ENCODE results near the gene IL5RA.

Gene IL5RA

GRCh38 chr3:3125977-3126376 is 15.8 kb upstream of the IL5RA start:
- TF ChIP-seq, protein P1, sequence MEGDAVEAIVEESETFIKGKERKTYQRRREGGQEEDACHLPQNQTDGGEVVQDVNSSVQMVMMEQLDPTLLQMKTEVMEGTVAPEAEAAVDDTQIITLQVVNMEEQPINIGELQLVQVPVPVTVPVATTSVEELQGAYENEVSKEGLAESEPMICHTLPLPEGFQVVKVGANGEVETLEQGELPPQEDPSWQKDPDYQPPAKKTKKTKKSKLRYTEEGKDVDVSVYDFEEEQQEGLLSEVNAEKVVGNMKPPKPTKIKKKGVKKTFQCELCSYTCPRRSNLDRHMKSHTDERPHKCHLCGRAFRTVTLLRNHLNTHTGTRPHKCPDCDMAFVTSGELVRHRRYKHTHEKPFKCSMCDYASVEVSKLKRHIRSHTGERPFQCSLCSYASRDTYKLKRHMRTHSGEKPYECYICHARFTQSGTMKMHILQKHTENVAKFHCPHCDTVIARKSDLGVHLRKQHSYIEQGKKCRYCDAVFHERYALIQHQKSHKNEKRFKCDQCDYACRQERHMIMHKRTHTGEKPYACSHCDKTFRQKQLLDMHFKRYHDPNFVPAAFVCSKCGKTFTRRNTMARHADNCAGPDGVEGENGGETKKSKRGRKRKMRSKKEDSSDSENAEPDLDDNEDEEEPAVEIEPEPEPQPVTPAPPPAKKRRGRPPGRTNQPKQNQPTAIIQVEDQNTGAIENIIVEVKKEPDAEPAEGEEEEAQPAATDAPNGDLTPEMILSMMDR (IDR thresholded peaks at IDR 0.05; ENCODE audit: extremely low read depth, missing control alignments), result no peak
- DNase-seq (ENCODE audit: low spot score), result no peak

DNA sequence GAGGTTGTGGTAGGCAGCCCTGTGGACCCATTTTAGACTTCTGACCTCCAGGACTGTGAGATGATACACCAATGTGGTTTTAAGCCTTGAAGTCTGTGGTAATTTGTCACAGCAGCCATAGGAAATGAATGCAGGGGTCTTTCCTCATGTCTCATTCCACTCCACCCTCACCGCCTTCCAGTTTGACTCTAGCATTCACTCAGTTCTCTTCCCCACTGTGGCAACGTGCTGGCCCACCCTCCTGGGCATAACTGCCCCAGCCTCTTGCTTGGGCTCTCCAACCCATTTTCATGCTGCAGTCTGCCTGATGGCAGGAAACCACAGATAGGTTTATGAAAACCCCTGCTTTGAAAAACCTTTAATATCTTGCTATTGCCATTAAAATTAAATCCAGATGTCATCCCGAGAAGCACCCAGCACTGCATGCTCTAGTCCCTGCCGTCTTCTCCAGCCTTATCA is 9.2 kb upstream of the IL5RA start:
- TF ChIP-seq, protein P1 (IDR thresholded peaks at IDR 0.05; ENCODE audit: extremely low read depth, missing control alignments), result no peak
- DNase-seq (ENCODE audit: low spot score), result no peak

GRCh38 chr3:3117651-3118050 is 7.5 kb upstream of the IL5RA start:
- TF ChIP-seq, protein P1 (IDR thresholded peaks at IDR 0.05; ENCODE audit: extremely low read depth, missing control alignments), result no peak
- DNase-seq (ENCODE audit: low spot score), result no peak

DNA sequence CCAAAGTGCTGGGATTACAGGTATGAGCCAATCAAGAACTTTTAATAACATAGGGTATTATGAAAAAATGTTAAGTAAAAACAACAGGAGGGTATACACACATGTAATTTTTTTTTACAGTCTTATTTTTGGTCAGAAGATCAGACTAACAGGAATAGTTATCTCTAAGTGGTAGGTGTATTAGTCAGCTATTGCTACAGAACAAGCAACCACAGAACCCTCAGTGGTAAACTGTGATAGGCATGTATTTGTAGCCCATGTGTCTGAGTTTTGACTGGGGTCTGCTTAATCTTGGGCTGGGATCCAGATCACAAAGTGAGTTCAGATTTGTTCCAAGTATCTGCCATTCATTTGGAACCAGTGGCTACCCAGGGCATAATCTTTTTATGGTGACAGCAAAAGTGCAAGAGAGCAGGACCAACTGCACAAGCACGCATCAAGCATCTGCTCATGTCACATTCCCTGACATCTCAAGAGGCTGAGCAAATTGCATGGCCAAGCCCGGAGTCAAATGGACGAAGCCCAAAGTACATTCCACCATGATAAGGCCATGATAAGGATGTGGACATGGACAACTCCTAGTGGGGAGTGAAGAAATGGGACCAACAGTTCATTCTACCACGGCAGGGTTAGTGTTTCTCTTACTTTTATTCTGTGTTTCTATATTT is 3.0 kb upstream of the IL5RA start:
- TF ChIP-seq, protein P1 (IDR thresholded peaks at IDR 0.05; ENCODE audit: extremely low read depth, missing control alignments), result no peak
- DNase-seq (ENCODE audit: low spot score), result no peak

GRCh38 chr3:3110749-3111361 is 681 bp upstream of the IL5RA start:
- TF ChIP-seq, protein P1 (IDR thresholded peaks at IDR 0.05; ENCODE audit: extremely low read depth, missing control alignments), result no peak
- DNase-seq (ENCODE audit: low spot score), result no peak

DNA sequence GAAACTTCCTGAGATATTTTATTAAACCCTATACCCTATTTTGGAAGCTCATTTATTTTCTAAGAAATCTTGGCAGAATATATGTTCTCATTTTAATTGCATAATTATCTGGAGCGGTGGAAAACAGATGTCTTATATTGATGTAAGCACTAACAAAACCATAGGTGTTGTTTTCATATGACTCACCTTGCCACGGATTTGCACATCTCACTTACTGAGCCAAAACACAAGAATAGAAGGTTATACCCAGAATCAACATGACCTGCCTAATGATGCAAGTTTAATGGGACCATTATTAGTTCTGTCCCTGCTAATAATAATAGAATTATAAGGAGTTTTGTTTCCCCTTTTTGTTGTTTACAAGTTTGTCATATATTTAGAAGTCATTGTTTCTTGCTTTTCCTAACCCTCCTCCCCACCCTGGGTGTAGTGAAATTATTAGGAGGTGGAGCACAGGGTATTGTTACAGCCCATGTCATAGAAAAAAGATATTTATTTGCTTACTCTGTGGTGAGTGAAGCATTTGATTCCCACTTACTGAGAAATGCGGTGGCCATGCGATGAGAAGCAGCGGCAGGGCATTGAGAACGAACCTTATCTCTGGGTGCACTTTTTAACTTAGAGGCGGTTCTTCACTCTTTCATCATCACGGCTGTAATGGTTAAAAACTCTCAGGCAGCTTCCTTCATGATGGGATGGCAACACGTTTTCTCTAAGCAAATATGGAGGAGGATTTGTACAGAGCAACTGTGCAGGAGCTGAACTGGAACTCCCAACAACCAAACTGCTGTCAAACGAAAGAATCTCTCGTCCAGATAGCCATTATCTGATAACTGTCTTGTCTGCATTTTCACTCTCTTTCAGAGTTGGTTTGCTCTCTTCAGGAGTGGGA is 521 bp downstream of the IL5RA start:
- no peak for DNase-seq (ENCODE audit: low spot score)
- TF ChIP-seq, protein P1 (IDR thresholded peaks at IDR 0.05; ENCODE audit: extremely low read depth, missing control alignments), result no peak

DNA sequence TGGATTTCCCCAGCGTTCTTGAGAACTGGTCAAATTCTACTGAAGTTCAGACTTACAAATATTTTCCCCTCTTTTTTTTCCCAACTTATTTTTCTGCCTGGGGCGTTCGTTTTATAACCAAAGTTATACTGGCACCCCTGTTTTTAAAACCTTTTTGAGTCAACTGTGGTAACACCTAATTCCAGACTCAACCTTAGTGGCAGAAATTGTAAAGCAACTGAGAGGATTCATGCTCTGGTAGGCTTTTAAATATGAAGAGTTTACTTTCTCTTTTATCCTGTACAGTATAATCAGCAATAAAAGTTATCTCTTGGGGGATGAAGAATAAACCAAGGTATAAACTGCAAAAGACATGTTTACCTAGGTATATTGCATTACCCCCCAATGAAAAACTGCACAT is 2.3 kb downstream of the IL5RA start:
- no peak for DNase-seq (ENCODE audit: low spot score)
- TF ChIP-seq, protein P1 (IDR thresholded peaks at IDR 0.05; ENCODE audit: extremely low read depth, missing control alignments), result no peak

All from GM20000 (cell line).